Lung (tissue), 12 donors: ENCODE measurements around the gene RBP5. TPM values are rescaled to one million over a fixed set of nuclear protein-coding genes. Genes with fewer than 3 reads are reported as not detected.

Experiments used
- ATAC-seq: fragments of 200-7000 bp; cut with Tn5 transposase; one replicate; pipeline ENCODE4 v1.9.1; 2020; ENCODE audit warnings: moderate number of reproducible peaks; ENCODE audit not compliant: insufficient read depth, low FRiP score
- DNase-seq, 3 donors: peaks; one replicate each; pipeline ENCODE4 v3.0.0-alpha.2; 2013 to 2017
- H3K27ac ChIP-seq, 2 donors: one replicate each; pipeline ENCODE4 v1.5.1; 2013; ENCODE audit warnings: mild to moderate bottlenecking in 2 of 2, moderate library complexity in 2 of 2, control low read depth in 1 of 2, inconsistent platforms in 1 of 2, low read depth in 1 of 2, low read length in 1 of 2
- H3K27me3 ChIP-seq, 3 donors: one replicate each; pipeline ENCODE4 v1.5.1; 2013; ENCODE audit warnings: low read length in 2 of 3; ENCODE audit not compliant: control insufficient read depth in 3 of 3, insufficient read depth in 3 of 3
- H3K36me3 ChIP-seq, 4 donors: one replicate each; pipeline ENCODE4 v1.5.1; 2013; ENCODE audit warnings: low read length in 4 of 4, mild to moderate bottlenecking in 1 of 4, moderate library complexity in 1 of 4; ENCODE audit not compliant: control insufficient read depth in 4 of 4, insufficient read depth in 4 of 4
- H3K4me1 ChIP-seq, 5 donors: one replicate each; pipeline ENCODE4 v1.5.1; 2013; ENCODE audit warnings: low read length in 5 of 5, mild to moderate bottlenecking in 2 of 5, moderate library complexity in 1 of 5; ENCODE audit not compliant: control insufficient read depth in 5 of 5, insufficient read depth in 5 of 5
- H3K4me3 ChIP-seq: one replicate; pipeline ENCODE4 v1.5.1; 2013; ENCODE audit warnings: mild to moderate bottlenecking, control low read depth, moderate library complexity
- H3K9ac ChIP-seq, 2 donors: one replicate each; pipeline ENCODE4 v1.5.1; 2013; ENCODE audit warnings: low read length in 2 of 2, control low read depth in 1 of 2; ENCODE audit not compliant: insufficient read depth in 1 of 2
- H3K9me3 ChIP-seq, 4 donors: one replicate each; pipeline ENCODE4 v1.5.1; 2013; ENCODE audit warnings: low read length in 3 of 4, mild to moderate bottlenecking in 1 of 4, moderate library complexity in 1 of 4; ENCODE audit not compliant: control insufficient read depth in 4 of 4, insufficient read depth in 3 of 4
- WGBS, 2 donors: extraction: QIAGEN DNeasy Blood & Tissue Kit; methylation state at CpG; one replicate each; pipeline ENCODE4 v1.1.7; 2013; 5-methylcytosine and 5-hydroxymethylcytosine counted together
- polyA plus RNA-seq, 2 donors: library from polyadenylated mRNA; stranded (reverse); fragments of 200-250 nt; gene quantifications; one replicate each; pipeline ENCODE4 v1.2.1, GENCODE V29; 2013
- total RNA-seq, 2 donors: library from RNA; depleted of rRNA in 1 of 2; stranded (reverse); fragments of >200 nt in 1 of 2; gene quantifications; one replicate each; pipeline ENCODE4 v1.2.1, GENCODE V29; 2014 to 2021
- TF ChIP-seq, protein P1 (sequence below): IDR thresholded peaks from 2 replicates; pipeline ENCODE4 v1.5.1; 2012; ENCODE audit warnings: mild to moderate bottlenecking; ENCODE audit errors: control extremely low read depth, extremely low read depth
- donor health status: control.
- donor health status: control.
- donor health status: Bipolar disorder and iron deficiency.
- donor health status: healthy.
- donor health status: DM: yes; HTN: yes; CAD: no.

The RBP5 gene
- total and polyA plus RNA-seq, 4 donors = 1.9 to 3.3 (median 2.4) TPM

DNA sequence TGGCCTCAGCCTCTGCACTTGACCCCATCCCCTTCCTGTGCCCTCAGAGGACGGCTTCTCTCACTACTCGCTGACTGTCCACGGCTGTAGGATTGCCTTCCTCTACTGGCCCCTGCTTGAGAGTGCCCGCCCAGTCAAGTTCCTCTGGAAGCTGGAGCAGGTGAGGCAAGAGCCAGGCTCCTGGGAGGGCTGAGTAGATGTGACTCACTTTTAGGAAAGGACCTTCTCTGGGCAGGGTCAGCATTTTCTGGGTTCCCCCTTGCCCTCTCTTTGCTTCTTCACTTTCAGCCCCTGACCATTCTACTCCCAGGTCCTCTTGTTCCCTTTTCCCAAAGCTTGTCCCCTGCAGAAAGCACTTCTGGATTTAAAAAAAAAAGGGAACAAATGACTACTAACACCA lies 9.2 kb upstream of the RBP5 start:
- Histone ChIP-seq H3K27me3 (no peaks in the 10 kb centered on the region), H3K27ac (no peak overlapping the region), H3K4me3 (no peak overlapping the region), H3K9me3 (peaks cover 0 to 3% (median 0%) of the 10 kb centered on the region in 4 donors), H3K4me1 (no peaks in the 10 kb centered on the region), H3K9ac (no peak overlapping the region), H3K36me3 (peaks cover 0 to 22% (median 14%) of the 10 kb centered on the region in 4 donors)
- TF ChIP-seq, protein P1, sequence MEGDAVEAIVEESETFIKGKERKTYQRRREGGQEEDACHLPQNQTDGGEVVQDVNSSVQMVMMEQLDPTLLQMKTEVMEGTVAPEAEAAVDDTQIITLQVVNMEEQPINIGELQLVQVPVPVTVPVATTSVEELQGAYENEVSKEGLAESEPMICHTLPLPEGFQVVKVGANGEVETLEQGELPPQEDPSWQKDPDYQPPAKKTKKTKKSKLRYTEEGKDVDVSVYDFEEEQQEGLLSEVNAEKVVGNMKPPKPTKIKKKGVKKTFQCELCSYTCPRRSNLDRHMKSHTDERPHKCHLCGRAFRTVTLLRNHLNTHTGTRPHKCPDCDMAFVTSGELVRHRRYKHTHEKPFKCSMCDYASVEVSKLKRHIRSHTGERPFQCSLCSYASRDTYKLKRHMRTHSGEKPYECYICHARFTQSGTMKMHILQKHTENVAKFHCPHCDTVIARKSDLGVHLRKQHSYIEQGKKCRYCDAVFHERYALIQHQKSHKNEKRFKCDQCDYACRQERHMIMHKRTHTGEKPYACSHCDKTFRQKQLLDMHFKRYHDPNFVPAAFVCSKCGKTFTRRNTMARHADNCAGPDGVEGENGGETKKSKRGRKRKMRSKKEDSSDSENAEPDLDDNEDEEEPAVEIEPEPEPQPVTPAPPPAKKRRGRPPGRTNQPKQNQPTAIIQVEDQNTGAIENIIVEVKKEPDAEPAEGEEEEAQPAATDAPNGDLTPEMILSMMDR = no peak
- 36 to 44% methylated on average over 4 of the region's 4 CpGs for WGBS, 2 donors
- ATAC-seq (no peak), DNase-seq (no peak)

DNA sequence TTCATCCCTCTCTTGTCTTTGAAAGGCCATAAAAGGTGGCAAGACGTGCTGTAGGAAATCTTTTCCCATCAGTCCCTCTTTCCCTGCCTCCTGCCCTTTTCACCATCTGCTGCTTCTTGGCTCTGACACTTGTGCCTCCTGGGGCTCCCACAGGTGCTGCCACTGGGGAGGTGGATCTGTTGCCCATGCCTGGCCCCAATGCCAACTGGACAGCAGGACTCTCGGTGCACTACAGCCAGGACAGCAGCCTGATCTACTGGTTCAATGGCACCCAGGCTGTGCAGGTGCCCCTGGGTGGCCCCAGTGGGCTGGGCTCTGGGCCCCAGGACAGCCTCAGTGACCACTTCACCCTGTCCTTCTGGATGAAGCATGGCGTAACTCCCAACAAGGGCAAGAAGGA lies 8.0 kb upstream of the RBP5 start:
- Histone ChIP-seq H3K27me3 (no peaks in the 10 kb centered on the region), H3K27ac (no peak overlapping the region), H3K4me3 (no peak overlapping the region), H3K4me1 (no peaks in the 10 kb centered on the region), H3K9ac (no peak overlapping the region), H3K9me3 (no peaks in the 10 kb centered on the region), H3K36me3 (peaks cover 0 to 22% (median 10%) of the 10 kb centered on the region in 4 donors)
- DNase-seq (no peak), ATAC-seq (no peak)
- TF ChIP-seq, protein P1 = no peak
- 93 to 94% methylated on average over 3 of the region's 3 CpGs for whole genome bisulfite sequencing, 2 donors

DNA sequence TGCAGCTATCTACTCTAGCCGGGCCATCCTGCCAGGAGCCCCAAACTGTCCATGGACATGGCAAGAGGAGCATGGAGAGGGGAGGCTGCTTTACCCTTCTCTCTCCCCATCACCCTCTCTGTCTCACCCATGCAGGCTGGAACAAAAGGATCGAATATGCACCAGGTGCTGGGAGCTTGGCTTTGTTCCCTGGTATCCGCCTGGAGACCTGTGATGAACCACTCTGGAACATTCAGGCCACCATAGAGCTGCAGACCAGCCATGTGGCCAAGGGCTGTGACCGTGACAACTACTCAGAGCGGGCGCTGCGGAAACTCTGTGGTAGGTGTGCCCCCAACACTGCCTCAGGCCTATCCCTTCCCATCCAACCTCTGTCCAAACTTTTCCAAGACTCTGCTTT lies 7.4 kb upstream of the RBP5 start:
- no peak overlapping the region for H3K27ac ChIP-seq
- WGBS, 2 donors = 91 to 98% methylated on average over 7 of the region's 7 CpGs
- H3K4me3 ChIP-seq = no peak overlapping the region
- DNase-seq (no peak), ATAC-seq (no peak)
- no peaks in the 10 kb centered on the region for H3K9me3 ChIP-seq
- H3K36me3 ChIP-seq = peaks cover 0 to 22% (median 10%) of the 10 kb centered on the region in 4 donors
- H3K27me3 ChIP-seq = no peaks in the 10 kb centered on the region
- H3K9ac ChIP-seq = no peak overlapping the region
- peaks cover 0 to 3% (median under 1%) of the 10 kb centered on the region in 5 donors for H3K4me1 ChIP-seq
- TF ChIP-seq, protein P1 = no peak
